GM18951 (cell line): Measurements from ENCODE around the gene BBLN.

Source experiments
- POLR2A ChIP-seq: IDR thresholded peaks from 4 replicates; pipeline ENCODE4 v1.6.1; 2011; ENCODE audit warnings: mild to moderate bottlenecking; ENCODE audit not compliant: insufficient read length, insufficient read depth; ENCODE audit errors: extremely low read depth
- in situ Hi-C: fragments of 300-500 bp; cut with MboI; formaldehyde crosslinking; loops from one replicate; pipeline ENCODE4 v1.12.0; 2022; ENCODE audit warnings: low sequenced_read_pairs, mixed read lengths, inconsistent platforms; ENCODE audit not compliant: unreplicated experiment

Gene BBLN

GRCh38 chr9:128149951-128150593 lies 10.0 kb upstream of the BBLN start:
- TF ChIP-seq POLR2A, result no peak
- in situ Hi-C loops, result no loop called here

- in situ Hi-C loops, result no loop called here
- TF ChIP-seq POLR2A, result no peak
Observed at GRCh38 chr9:128150594-128151308, 9.3 kb upstream of the BBLN start.

GRCh38 chr9:128151309-128152132 lies 8.5 kb upstream of the BBLN start:
- no peak for TF ChIP-seq POLR2A
- in situ Hi-C loops, result no loop called here

- in situ Hi-C loops, result no loop called here
- TF ChIP-seq POLR2A, result no peak
Observed at GRCh38 chr9:128152133-128153059, 7.7 kb upstream of the BBLN start.

- no peak for TF ChIP-seq POLR2A
- in situ Hi-C loops, result no loop called here
Observed at GRCh38 chr9:128153060-128153946, 6.8 kb upstream of the BBLN start.

GRCh38 chr9:128153947-128154695 lies 5.9 kb upstream of the BBLN start:
- TF ChIP-seq POLR2A, result no peak
- in situ Hi-C loops, result no loop called here

GRCh38 chr9:128155736-128156500 lies 4.1 kb upstream of the BBLN start:
- in situ Hi-C loops, result no loop called here
- TF ChIP-seq POLR2A, result no peak

- TF ChIP-seq POLR2A, result no peak
- in situ Hi-C loops, result no loop called here
Observed at GRCh38 chr9:128159522-128159783, 612 bp upstream of the BBLN start.

GRCh38 chr9:128160603-128160987 lies 530 bp downstream of the BBLN start:
- in situ Hi-C loops, result no loop called here
- TF ChIP-seq POLR2A, result no peak

- TF ChIP-seq POLR2A, result no peak
- in situ Hi-C loops, result no loop called here
Observed at GRCh38 chr9:128161215-128161902, 1.3 kb downstream of the BBLN start.

- in situ Hi-C loops, result no loop called here
Observed at GRCh38 chr9:128162215-128163026, 2.4 kb downstream of the BBLN start.

More at GRCh38 chr9:128162215-128163026, 2.4 kb downstream of the BBLN start:
- no peak for TF ChIP-seq POLR2A
